Parathyroid adenoma (tissue), 2 donors: ENCODE results near the gene WRNIP1.

ENCODE experiments used
- H2AFZ ChIP-seq: fragments of 300-600 bp; sonication (generic); one replicate; pipeline ENCODE4 v1.7.0; 2017; ENCODE audit warnings: antibody characterized with exemption, mild to moderate bottlenecking
- H3K27ac ChIP-seq: fragments of 300-600 bp; sonication (generic); one replicate; pipeline ENCODE4 v1.7.0; 2017
- H3K27me3 ChIP-seq: fragments of 300-600 bp; sonication (generic); one replicate; pipeline ENCODE4 v1.7.0; 2017; ENCODE audit warnings: low read length; ENCODE audit not compliant: control insufficient read depth, insufficient read depth
- H3K36me3 ChIP-seq: fragments of 300-600 bp; sonication (generic); one replicate; pipeline ENCODE4 v1.7.0; 2017; ENCODE audit warnings: low read length; ENCODE audit not compliant: control insufficient read depth, insufficient read depth
- H3K4me1 ChIP-seq: fragments of 300-600 bp; sonication (generic); one replicate; pipeline ENCODE4 v1.7.0; 2017; ENCODE audit warnings: control low read depth
- H3K4me2 ChIP-seq: fragments of 300-600 bp; sonication (generic); one replicate; pipeline ENCODE4 v1.7.0; 2017; ENCODE audit warnings: low read length
- H3K4me3 ChIP-seq: fragments of 300-600 bp; sonication (generic); one replicate; pipeline ENCODE4 v1.7.0; 2017; ENCODE audit warnings: low read depth, low read length
- H3K79me2 ChIP-seq: fragments of 300-600 bp; sonication (generic); one replicate; pipeline ENCODE4 v1.7.0; 2017; ENCODE audit warnings: control low read depth
- H3K9ac ChIP-seq: fragments of 300-600 bp; sonication (generic); one replicate; pipeline ENCODE4 v1.7.0; 2017; ENCODE audit warnings: mild to moderate bottlenecking
- H3K9me3 ChIP-seq: fragments of 300-600 bp; sonication (generic); one replicate; pipeline ENCODE4 v1.7.0; 2017; ENCODE audit warnings: low read length; ENCODE audit not compliant: control insufficient read depth
- CTCF ChIP-seq: fragments of 300-600 bp; sonication (generic); IDR thresholded peaks from one replicate; pipeline ENCODE4 v1.7.0; 2017; ENCODE audit warnings: antibody characterized with exemption, mild to moderate bottlenecking
- donor health status: primary hyperparathyroidism.

WRNIP1 gene

GRCh38 chr6:2763876-2764540, 1.2 kb upstream of the WRNIP1 start:
- no peaks in the 10 kb centered on the region for H3K9me3 ChIP-seq
- H3K27ac ChIP-seq = peak overlapping the region; percentile 86
- peak overlapping the region; percentile 50 for H3K4me3 ChIP-seq
- no peaks in the 10 kb centered on the region for H3K27me3 ChIP-seq
- H2AFZ ChIP-seq = peak overlapping the region; percentile 92
- no peak overlapping the region for H3K9ac ChIP-seq
- peaks cover 23% of the 10 kb centered on the region for H3K79me2 ChIP-seq
- no peak for TF ChIP-seq CTCF
- H3K4me1 ChIP-seq = peaks cover 8% of the 10 kb centered on the region
- peak overlapping the region; percentile 33 for H3K4me2 ChIP-seq
- no peaks in the 10 kb centered on the region for H3K36me3 ChIP-seq

GRCh38 chr6:2764610-2765165, 505 bp upstream of the WRNIP1 start:
- H3K36me3 ChIP-seq = no peaks in the 10 kb centered on the region
- TF ChIP-seq CTCF = no peak
- peak overlapping the region; percentile 50 for H3K4me3 ChIP-seq
- H3K9me3 ChIP-seq = no peaks in the 10 kb centered on the region
- H2AFZ ChIP-seq = peak overlapping the region; percentile 92
- H3K27me3 ChIP-seq = no peaks in the 10 kb centered on the region
- H3K4me1 ChIP-seq = peaks cover 8% of the 10 kb centered on the region
- H3K9ac ChIP-seq = no peak overlapping the region
- H3K27ac ChIP-seq = peak overlapping the region; percentile 86
- peaks cover 25% of the 10 kb centered on the region for H3K79me2 ChIP-seq
- H3K4me2 ChIP-seq = peak overlapping the region; percentile 33

GRCh38 chr6:2765896-2766766, 938 bp downstream of the WRNIP1 start:
- no peak for TF ChIP-seq CTCF
- no peaks in the 10 kb centered on the region for H3K27me3 ChIP-seq
- H3K4me2 ChIP-seq = peak overlapping the region; percentile 91
- peak overlapping the region; percentile 80 for H3K27ac ChIP-seq
- no peaks in the 10 kb centered on the region for H3K9me3 ChIP-seq
- H3K4me3 ChIP-seq = peak overlapping the region; percentile 85
- peak overlapping the region; percentile 58 for H3K9ac ChIP-seq
- H3K36me3 ChIP-seq = no peaks in the 10 kb centered on the region
- H2AFZ ChIP-seq = peak overlapping the region; percentile 74
- H3K4me1 ChIP-seq = peaks cover 8% of the 10 kb centered on the region
- peaks cover 40% of the 10 kb centered on the region for H3K79me2 ChIP-seq

- peaks cover 46% of the 10 kb centered on the region for H3K79me2 ChIP-seq
- H3K27ac ChIP-seq = peak overlapping the region; percentile 80
- no peaks in the 10 kb centered on the region for H3K36me3 ChIP-seq
- H3K4me3 ChIP-seq = peak overlapping the region; percentile 85
- no peak overlapping the region for H3K9ac ChIP-seq
- H3K9me3 ChIP-seq = no peaks in the 10 kb centered on the region
- peak overlapping the region; percentile 91 for H3K4me2 ChIP-seq
- H3K4me1 ChIP-seq = peaks cover 8% of the 10 kb centered on the region
- H2AFZ ChIP-seq = no peak overlapping the region
- no peaks in the 10 kb centered on the region for H3K27me3 ChIP-seq
- no peak for TF ChIP-seq CTCF
These were observed 1.8 kb downstream of the WRNIP1 start for GRCh38 chr6:2766767-2767656.
